ENCODE data around the gene COTL1. TPM values are rescaled to one million over a fixed set of nuclear protein-coding genes. Genes with fewer than 3 reads are reported as not detected.

Gene COTL1
- polyA plus RNA-seq, 1 of the 3 experiments (the other 2 are of a cell fraction), result 91.6 TPM

GRCh38 chr16:84607694-84608093 lies 10.2 kb downstream of the COTL1 start:
- TF ChIP-seq TEAD4 (IDR thresholded peaks at IDR 0.05; ENCODE audit: borderline replicate concordance, insufficient read depth) (no peak), EP300 (IDR thresholded peaks at IDR 0.05; ENCODE audit: borderline replicate concordance in 1 of 2, low read depth in 1 of 2, low read length in 1 of 2) (no peak), SMC3 (IDR thresholded peaks at IDR 0.05; ENCODE audit: low read depth, low read length) (no peak), TAF1 (IDR thresholded peaks at IDR 0.05; ENCODE audit: borderline replicate concordance, low read depth, low read length) (no peak), EZH2phosphoT487 (IDR thresholded peaks at IDR 0.05; ENCODE audit: borderline replicate concordance, low read depth) (no peak), FOXJ3 (CRISPR knock-in tag; IDR thresholded peaks at IDR 0.05) (no peak), FOSL2 (IDR thresholded peaks at IDR 0.05; ENCODE audit: borderline replicate concordance, low read depth) (no peak), SIN3A (IDR thresholded peaks at IDR 0.05; ENCODE audit: borderline replicate concordance, low read depth, low read length) (no peak), POLR2AphosphoS5 (IDR thresholded peaks at IDR 0.05; ENCODE audit: low read depth, low read length) (no peak), MXI1 (IDR thresholded peaks at IDR 0.05; ENCODE audit: low read depth, low read length) (no peak), CHD2 (IDR thresholded peaks at IDR 0.05; ENCODE audit: low read length, partially characterized antibody) (no peak), REST (IDR thresholded peaks at IDR 0.05; ENCODE audit: low read depth, low read length) (no peak), NFIC (IDR thresholded peaks at IDR 0.05; ENCODE audit: borderline replicate concordance) (no peak)
- TF ChIP-seq, protein P1, sequence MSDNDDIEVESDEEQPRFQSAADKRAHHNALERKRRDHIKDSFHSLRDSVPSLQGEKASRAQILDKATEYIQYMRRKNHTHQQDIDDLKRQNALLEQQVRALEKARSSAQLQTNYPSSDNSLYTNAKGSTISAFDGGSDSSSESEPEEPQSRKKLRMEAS (IDR thresholded peaks at IDR 0.05; ENCODE audit: low read depth), result no peak
- TF ChIP-seq, protein P2, sequence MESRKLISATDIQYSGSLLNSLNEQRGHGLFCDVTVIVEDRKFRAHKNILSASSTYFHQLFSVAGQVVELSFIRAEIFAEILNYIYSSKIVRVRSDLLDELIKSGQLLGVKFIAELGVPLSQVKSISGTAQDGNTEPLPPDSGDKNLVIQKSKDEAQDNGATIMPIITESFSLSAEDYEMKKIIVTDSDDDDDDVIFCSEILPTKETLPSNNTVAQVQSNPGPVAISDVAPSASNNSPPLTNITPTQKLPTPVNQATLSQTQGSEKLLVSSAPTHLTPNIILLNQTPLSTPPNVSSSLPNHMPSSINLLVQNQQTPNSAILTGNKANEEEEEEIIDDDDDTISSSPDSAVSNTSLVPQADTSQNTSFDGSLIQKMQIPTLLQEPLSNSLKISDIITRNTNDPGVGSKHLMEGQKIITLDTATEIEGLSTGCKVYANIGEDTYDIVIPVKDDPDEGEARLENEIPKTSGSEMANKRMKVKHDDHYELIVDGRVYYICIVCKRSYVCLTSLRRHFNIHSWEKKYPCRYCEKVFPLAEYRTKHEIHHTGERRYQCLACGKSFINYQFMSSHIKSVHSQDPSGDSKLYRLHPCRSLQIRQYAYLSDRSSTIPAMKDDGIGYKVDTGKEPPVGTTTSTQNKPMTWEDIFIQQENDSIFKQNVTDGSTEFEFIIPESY (IDR thresholded peaks at IDR 0.05; ENCODE audit: borderline replicate concordance, low read depth), result no peak
- CTCF ChIA-PET, result interaction anchor here (2.8 kb wide), 1 partner anchor 97 kb away, joined by 8 read pairs; no protein-coding TSS in a partner anchor
- no peak for DNase-seq
- no peaks in the 10 kb centered on the region for H3K9me2 ChIP-seq
- H3K27ac ChIP-seq (ENCODE audit: low read depth in 2 of 2, low read length in 1 of 2), result no peak overlapping the region
- H3K27me3 ChIP-seq (ENCODE audit: insufficient read depth), result no peaks in the 10 kb centered on the region
- H3K4me2 ChIP-seq, result no peak overlapping the region
- peaks cover 32% of the 10 kb centered on the region for H4K20me1 ChIP-seq (ENCODE audit: insufficient read depth)
- H3K79me2 ChIP-seq (ENCODE audit: insufficient read depth), result peaks cover 92% of the 10 kb centered on the region
- H3K36me3 ChIP-seq (replicated peaks in 1 of 2; ENCODE audit: control insufficient read depth in 1 of 2, insufficient read depth in 2 of 2, low read length in 1 of 2), result peaks cover 0 to 7% of the 10 kb centered on the region in 2 experiments
- WGBS (ENCODE audit: low lambda C conversion rate), result 97% methylated on average over 7 of the region's 7 CpGs
- POLR2A ChIA-PET, result no interaction called here
- H3K4me1 ChIP-seq (ENCODE audit: control insufficient read depth in 1 of 2, insufficient read depth in 2 of 2, low read depth in 1 of 2, low read length in 1 of 2), result peaks cover 12 to 22% of the 10 kb centered on the region in 2 experiments; a peak in 3 of 4 replicates
- H3F3A ChIP-seq (replicated peaks; ENCODE audit: insufficient read depth), result peaks cover 18% of the 10 kb centered on the region
- H3K4me3 ChIP-seq (ENCODE audit: low read depth in 2 of 2, low read length in 1 of 2), result no peak overlapping the region
- H3K9ac ChIP-seq, result no peak overlapping the region
- no peak overlapping the region for H2AFZ ChIP-seq (ENCODE audit: low read depth)
- H3K9me3 ChIP-seq, result no peaks in the 10 kb centered on the region

Data from SK-N-SH (cell line).